ENCODE data around the gene ILF3.

Gene ILF3

DNA sequence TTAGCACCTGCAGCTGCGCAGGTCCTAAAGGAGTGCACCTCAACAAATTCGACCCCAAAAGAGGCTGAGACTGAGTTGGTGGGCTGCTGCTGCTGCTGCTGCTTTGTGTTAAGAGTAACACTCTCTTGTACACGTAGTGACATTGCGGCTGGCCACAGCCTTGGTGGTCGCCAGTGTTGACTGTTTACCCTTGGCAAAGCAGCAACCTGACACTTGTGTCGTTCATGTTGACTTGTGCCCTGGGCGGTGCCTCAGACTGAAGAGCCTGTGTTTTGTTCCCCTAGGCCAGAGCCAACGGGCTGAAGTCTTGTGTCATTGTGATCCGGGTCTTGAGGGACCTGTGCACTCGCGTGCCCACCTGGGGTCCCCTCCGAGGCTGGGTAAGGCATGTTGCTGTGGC lies 24.7 kb downstream of the ILF3 start:
- no peak for DNase-seq

DNA sequence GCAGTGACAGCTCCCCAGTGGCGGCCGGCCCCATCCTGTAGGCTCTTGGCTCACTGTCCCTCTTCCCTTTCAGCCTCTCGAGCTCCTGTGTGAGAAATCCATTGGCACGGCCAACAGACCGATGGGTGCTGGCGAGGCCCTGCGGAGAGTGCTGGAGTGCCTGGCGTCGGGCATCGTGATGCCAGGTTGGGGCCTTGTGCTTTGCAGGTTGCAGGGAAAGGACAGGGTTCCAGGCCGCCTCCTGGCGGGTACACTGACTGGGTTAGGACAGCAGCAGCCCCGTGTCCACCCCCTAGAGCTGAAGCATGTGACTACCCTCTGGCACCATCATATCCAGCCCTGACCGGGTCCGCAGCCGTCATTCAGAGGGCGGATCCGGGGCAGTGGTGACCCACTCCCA lies 25.6 kb downstream of the ILF3 start:
- DNase-seq = no peak

DNA sequence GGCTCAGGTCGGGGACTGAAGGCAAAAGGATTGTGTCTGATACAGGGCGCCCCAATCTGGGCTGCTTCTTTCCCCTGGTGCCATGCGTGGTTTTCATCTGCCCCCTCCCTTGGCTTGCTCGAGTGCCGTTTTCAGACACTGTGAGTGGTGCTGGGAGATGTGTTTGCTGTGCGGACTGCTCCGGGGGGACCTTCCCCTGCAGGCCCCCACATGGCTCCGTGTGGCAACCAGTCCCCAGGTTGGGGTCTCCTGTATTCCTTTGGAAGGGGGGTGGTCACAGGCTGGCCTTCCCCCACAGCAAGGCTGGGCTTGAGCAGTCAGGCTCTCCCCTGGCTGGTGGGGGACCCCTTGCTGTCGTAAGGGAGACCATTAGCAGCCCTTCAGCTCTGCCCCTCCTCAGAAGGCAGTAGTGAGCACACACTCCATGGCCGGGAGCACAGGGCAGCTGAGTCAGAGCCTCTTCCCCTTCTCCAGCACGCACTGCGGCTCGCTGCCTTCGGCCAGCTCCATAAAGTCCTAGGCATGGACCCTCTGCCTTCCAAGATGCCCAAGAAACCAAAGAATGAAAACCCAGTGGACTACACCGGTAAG lies 26.5 kb downstream of the ILF3 start:
- DNase-seq = no peak

DNA sequence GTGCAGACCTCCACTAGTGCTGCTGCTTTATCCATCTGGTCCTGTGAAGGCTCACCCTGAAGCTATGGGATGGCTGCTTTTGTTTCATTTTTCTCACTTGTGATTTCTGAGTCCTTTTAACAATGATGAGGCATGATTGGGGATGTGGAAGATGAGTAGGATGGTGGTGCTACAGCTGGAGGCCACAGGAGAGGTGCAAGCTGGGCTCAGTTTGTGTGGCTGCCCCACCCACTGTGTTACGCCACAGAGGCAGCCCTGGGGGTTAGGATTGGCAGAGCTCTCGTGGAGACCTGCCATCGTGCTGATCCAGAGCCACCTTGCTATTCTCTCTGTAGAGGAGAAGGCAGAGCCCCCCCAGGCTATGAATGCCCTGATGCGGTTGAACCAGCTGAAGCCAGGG lies 27.5 kb downstream of the ILF3 start:
- DNase-seq = no peak

DNA sequence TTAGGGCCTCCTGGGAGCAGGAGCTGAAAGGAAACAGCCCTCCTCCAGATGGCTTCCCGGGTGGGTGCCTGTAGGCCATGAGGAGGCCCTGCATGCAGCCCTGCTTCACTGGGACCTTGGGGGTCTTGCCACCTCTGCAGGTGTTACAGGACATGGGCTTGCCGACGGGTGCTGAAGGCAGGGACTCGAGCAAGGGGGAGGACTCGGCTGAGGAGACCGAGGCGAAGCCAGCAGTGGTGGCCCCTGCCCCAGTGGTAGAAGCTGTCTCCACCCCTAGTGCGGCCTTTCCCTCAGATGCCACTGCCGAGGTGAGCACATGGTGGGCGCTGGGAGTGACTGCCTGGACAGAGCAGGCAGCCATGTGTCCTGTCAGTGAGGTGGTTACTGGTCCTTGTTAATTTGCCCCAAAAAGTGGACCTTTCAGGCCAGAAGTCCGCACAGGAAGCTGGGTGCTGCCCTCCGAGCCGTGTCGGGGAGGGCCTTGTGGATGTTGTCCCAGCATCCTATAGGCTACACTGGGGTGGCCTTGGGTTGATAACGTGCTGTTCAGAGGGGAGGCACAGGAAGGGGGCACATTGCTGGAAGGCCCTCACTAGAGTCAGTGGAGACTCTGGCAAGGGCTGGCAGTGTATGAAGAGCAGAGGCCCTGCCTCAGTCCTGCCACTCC lies 28.4 kb downstream of the ILF3 start:
- DNase-seq = no peak

DNA sequence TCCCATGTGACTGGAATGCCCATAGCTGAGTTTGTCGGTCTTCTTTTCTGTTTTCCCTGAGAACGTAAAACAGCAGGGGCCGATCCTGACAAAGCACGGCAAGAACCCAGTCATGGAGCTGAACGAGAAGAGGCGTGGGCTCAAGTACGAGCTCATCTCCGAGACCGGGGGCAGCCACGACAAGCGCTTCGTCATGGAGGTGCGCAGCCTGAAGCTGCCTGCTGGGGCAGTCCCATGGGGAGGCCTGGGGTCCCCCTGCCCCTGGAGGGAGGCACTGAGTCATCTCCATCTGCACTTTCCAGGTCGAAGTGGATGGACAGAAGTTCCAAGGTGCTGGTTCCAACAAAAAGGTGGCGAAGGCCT lies 28.9 kb downstream of the ILF3 start:
- DNase-seq = no peak

DNA sequence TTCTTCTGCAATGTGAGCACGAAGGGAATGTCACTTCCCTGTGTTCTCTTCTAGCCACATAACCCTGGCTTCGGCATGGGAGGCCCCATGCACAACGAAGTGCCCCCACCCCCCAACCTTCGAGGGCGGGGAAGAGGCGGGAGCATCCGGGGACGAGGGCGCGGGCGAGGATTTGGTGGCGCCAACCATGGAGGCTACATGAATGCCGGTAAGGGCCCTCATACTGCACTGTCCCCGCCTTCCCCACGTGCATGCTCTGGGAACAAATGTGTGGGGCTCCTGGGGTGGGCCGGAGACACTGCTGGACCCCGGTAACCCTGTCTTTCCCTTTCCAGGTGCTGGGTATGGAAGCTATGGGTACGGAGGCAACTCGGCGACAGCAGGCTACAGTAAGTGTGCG lies 29.4 kb downstream of the ILF3 start:
- DNase-seq = no peak

DNA sequence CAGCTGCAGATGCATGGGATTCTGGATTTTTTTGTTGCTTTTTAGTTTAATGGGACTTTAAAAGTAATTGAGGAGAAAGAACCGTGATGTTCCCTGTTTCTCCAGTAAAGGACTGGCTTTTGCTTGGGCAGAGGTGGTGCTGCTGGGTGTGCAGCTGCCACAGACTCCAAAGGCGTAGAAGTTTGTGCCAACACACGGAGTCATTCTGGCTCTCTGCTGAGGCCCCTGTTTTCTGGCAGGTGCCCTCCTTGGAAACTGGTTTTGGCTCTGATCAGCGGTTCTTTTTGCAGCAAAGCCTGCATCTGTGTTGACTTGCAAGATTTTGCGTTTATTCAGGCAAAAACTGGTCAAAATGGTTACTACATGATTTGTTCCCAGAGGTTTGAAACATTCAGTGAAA lies 31.1 kb downstream of the ILF3 start:
- no peak for DNase-seq

DNA sequence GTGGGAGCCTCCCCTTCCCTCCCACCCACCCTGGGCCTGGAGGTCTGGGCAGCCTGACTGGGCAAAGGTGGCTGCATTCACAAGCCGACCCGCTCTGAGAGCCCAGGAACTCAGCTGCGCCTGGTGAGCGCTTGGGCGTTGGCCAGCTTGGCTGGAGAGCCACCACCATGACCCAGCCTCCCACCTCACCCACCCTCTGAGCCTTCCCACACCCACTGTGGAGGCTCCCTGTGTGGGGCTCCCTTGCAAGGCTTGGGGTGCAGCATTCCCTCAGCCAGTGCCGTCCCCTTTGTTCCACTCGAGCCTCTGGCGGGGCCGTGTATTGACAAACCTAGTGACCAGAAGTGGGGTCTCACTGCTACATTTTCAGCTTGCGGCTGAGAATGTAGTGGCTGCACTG lies 32.0 kb downstream of the ILF3 start:
- no peak for DNase-seq

DNA sequence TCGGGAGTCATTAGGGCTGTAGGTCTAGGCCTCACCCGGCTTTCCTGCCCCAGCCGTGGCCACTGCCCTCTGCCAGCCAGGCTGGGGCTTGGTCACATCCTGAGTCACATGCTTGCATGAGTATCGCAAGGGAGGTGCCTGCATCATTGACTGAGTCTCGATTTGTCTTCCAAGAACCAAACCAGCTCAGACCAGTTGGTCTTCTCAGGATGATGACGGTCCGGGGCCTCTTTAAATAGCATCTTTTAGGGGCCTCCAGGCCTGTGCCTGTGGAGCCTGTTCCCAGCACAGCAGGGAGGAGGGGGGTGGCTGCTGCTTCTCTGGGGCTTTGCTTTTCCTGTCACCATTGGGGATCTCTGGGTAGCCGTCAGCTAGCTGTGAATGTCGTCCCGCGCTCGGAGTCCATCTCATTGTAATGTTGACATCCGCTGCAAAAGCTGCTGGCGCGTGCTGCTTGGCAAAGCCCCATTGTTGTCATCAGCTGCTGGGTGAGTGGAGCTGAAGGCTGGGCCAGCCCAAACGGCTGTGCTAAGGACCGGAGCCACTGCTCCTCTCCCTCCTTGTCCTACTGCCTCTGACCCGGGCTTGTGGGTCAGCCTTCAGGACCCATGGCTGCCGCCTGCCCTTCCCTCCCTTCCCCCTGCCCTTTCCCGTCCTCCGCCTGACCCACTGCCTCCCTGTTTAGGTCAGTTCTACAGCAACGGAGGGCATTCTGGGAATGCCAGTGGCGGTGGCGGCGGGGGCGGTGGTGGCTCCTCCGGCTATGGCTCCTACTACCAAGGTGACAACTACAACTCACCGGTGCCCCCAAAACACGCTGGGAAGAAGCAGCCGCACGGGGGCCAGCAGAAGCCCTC lies 32.7 kb downstream of the ILF3 start:
- no peak for DNase-seq

DNA sequence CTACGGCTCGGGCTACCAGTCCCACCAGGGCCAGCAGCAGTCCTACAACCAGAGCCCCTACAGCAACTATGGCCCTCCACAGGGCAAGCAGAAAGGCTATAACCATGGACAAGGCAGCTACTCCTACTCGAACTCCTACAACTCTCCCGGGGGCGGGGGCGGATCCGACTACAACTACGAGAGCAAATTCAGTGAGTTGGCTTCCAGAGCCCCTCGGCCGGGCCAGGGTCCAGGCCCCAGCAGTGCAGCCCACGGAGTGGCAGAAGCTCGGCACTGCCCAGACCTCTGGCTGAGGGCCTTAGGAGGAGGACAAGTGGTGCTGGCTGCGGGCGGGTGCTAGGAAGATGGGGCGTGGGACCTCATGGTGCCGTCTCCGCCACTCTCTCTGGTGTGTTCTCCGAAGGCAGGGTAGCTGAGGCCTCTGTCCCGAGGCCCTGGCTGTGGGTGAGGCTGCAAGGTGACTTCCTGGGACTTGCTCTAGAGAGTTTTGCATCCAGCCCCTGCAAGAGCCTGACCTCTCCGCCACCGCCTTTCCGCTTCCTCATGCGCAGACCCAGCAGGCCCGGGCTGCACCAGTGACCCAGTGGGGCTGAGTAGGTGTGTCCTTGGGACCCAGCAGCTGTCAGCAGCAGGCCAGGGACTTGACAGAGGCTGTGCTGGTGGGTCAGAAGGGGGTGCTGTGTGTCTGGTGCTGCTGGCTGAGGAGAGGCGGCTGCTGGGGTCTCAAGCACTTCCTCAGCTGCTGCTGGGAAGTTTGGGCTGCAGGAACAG lies 33.6 kb downstream of the ILF3 start:
- DNase-seq = no peak

DNA sequence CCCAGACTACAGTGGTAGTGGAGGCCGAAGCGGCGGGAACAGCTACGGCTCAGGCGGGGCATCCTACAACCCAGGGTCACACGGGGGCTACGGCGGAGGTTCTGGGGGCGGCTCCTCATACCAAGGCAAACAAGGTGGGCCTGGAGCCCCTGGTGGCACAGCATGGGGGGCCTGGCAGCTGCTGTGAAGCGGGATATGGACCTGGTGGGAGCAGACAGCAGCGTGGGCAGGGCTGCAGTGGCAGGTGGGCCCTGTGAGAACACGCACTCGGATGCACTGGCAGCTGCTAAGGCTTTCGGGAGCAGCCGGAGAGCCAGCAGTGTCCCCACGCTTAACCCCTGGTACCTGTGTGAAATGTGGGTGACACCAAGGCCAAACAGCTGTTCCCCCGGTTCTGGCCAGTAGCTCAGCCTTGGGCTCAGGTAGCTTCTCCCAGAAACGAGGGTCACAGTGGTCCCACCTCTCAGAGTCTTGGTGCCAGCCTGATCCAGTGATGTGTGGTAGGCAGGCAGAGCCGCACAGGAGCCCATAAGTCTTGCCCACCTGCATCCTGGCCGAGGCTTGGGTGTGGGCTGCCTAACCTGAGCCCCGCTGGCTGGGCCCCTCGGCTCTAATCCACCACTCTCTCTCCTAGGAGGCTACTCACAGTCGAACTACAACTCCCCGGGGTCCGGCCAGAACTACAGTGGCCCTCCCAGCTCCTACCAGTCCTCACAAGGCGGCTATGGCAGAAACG lies 34.6 kb downstream of the ILF3 start:
- no peak for DNase-seq

DNA sequence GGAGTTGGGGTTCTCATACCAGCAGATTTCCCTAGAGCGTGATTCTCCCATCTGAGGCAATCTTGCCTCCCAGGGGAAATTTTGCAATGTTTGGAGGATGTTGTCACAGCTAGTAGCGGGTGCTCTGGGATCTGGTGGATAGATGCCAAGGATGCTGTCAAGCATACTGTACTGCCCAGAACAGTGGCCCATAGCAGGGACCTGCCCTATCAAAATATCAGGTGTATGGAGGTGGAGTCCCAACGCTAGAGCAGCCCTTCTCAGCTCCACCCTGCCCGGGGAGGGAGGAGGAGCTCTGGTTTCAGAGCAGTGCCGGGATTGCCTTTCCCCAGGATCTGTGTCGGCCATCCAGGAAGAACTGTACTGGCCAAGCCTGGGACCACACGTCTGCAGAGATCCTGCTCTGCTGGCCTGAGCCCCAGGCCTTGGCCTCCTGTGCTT lies 36.2 kb downstream of the ILF3 start:
- DNase-seq = no peak

DNA sequence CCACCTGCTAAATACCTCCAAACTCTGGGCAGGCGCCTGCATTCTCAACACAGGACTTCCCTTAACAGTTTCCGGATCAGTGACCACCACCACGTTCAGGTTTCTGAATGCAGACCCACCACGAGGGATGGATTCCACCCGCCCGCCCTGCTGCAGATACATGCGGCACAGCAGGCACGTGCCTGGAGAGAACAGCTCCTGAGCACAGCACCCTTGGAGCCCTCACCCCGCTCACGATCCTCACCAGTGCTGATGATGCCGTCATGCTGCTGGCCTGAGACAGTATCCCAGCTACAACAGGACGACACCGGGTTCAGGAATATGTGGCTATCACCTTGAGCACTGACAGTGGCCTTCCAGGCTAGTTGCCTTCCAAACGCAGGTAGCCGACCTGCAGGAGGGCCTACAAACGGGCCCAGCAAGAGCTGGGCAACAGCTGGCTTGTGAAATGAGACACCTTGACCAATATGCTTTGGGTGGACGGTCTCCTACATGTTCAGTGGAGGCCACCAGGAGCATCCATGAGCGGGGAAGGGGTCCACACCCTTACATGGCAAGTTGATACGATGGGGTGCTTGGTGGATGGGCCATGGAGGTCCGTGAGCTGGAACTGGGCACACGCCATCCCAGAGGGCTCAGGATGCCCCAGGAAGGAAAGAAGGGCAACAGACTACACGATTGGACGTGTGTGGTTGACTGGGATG lies 37.2 kb downstream of the ILF3 start:
- DNase-seq = no peak

DNA sequence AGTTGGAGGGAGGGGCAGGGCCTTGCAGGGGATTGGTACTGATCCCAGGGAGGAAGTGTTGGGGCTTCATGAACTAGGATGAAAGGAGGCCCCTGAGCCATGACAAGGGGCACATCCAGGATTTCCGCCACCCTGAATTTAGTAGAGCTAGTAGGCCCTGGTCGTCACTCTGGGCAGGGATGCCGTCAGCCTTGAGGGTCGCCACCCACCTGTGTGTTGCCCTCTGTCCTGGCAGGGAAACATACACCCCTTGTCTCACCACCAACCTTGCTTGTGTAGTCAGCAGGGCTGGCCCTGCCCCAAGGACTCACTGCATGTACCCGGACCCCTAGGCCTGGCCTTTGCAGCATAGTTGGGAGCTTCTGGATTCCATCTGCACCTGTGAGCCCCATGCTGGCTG lies 37.7 kb downstream of the ILF3 start:
- no peak for DNase-seq

DNA sequence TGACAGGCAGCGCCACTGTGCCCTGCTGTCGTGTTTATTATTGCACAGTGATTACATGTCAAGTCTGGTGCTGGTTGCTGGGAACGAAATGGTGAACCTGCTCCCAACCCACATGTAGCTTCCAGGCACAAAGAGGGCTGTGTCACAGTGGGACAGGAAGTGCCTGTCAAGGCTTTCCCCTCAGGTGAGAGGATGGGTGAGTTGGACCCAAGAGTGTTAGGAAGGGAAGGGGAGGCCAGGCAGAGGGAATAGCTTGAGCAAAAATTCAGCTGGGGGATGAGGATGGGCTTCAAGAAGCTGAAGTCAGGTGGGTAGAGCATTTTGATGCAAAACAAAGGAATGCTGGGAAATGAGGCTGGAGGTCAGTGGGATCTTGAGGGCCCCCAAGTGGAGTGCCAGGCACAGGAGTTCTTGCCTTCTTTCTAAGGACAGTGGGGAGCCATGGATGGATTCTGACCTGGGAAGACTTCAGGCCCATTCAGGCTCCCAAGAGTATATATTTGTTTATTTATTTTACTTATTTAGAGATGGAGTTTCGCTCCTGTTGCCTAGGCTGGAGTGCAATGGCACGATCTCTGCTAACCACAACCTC lies 38.6 kb downstream of the ILF3 start:
- no peak for DNase-seq

DNA sequence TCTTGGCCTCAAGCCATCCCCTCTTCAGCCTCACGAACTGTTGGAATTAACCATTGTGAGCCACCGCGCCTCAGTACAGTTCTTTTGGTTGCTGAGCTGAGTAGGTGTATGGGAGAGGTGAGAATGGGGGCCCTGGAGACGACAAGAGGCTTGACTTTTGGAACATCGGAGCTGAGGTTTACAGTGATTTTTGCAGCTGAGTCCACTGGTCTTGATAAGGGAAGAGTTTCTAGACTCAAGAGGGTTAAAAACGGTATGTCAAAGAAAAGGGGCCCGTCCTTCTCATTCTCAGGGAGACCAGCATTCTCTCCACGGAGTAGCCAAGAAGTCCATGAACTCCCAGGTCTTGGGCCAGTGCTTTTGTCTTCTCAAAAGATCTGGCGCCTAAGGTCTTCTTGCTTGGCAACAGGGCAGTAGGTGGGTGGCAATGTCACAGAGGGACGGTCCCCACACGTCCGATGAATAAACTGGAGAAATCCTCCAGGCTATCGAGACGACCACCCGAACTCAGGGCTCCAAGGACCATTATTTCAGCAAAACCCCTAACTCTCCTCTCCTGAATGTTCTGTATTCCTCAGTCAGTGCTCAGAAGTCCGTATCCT lies 40.7 kb downstream of the ILF3 start:
- no peak for DNase-seq

DNA sequence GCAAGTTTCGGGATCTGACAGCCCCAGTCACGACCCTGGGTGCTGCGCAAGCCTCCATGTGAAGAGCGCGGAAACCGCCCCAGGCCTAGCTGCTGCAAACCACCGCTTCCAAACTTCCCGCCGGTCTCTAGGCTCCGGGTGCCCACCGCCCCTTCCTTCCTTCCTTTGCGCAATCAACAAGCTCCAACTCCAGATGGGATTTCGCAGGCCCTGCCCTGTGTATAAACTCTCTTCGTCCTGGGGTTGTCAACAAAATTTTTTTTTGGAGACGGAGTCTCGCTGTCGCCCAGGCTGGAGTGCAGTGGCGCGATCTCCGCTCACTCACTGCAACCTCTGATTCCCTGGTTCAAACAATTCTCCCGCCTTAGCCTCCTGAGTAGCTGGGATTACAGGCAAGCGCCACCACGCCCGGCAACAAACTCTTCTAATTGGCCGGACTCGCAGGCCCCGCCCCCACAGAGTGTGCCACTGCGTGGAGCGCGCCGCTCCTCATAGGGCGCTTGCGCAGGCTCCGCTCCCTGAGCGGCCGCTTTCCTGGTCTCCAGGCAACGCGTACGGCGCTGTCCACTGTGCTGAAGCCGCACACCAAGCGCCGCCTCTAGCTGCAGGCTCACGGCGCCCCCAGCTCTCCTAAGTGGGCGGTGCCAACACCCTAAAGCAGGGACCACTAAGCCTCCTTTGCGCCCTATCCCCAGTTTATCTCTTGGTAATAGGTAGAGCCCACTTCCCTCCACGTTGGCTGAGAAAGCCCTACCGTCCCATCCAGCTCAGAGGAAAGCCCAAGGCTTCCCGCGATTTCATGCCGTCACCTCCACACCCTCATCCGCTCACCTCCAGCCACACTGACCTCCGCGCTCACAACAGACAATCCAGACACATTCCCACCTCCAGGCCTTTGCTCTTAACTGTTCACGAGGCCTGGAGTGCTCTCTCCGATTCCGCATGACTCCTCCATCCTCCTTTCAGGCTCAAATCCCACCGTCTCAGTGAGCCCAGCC lies 41.6 kb downstream of the ILF3 start:
- DNase-seq = peak; percentile 92

DNA sequence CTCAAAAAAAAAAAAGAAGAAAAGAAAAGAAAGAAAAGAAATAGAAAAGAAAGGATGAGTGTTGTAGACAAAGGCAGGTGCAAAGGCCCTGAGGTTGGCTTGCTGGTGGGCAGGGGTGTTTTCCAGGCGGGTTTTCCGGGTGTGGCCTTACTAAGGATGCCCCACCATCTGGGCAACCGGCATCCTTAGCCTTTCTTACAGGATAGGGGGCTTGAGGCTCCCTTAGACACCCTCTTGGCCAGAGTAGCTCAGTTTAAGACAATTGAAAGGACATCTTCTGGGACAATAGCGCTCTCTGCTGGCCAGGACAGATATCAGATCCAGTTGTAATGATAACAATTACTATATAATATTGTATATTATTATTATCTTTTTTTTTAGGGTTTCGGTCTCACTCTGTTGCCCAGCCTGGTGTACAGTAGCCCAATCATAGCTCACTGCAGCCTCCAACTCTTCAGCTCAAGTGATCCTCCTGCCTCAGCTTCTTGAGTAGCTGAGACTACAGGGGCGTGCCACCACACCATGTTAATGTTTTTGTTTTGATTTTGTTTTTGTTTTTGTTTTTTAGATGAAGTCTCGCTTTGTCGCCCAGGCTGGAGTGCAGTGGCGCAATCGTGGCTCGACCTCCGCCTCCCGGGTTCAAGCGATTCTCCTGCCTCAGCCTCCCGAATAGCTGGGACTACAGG lies 45.6 kb downstream of the ILF3 start:
- peak; percentile 80 for DNase-seq
